Progenitor cell of endocrine pancreas (in vitro differentiated cells): ENCODE data around the gene APBA3. TPM values are rescaled to one million over a fixed set of nuclear protein-coding genes. Genes with fewer than 3 reads are reported as not detected.
A peak's percentile ranks its signal among the peaks of the same experiment; 100 is the strongest.

Source experiments
- DNase-seq: peaks from one replicate; pipeline ENCODE4 v3.0.0; 2021; ENCODE audit warnings: low spot score; ENCODE audit not compliant: unreplicated experiment
- H3K27ac Mint-ChIP-seq: 2 replicates; pipeline ENCODE4 v1.8.0; 2021; ENCODE audit warnings: mild to moderate bottlenecking, moderate library complexity, mixed read lengths
- H3K27me3 Mint-ChIP-seq: 2 replicates; pipeline ENCODE4 v1.8.0; 2021; ENCODE audit warnings: mixed read lengths
- H3K36me3 Mint-ChIP-seq: 2 replicates; pipeline ENCODE4 v1.8.0; 2022; ENCODE audit warnings: mixed read lengths; ENCODE audit not compliant: insufficient read depth
- H3K4me1 Mint-ChIP-seq: 2 replicates; pipeline ENCODE4 v1.8.0; 2021; ENCODE audit warnings: low read depth, mixed read lengths
- H3K4me3 Mint-ChIP-seq: 2 replicates; pipeline ENCODE4 v1.8.0; 2021; ENCODE audit warnings: low read depth, mild to moderate bottlenecking, moderate library complexity, mixed read lengths
- H3K9me3 Mint-ChIP-seq: 2 replicates; pipeline ENCODE4 v1.8.0; 2021; ENCODE audit warnings: low read depth, mixed read lengths
- total RNA-seq: library from RNA; stranded (reverse); gene quantifications from 2 replicates; pipeline ENCODE4 v1.2.1, GENCODE V29; 2021
- TF ChIP-seq, protein P1 (sequence below): fragments of 200-600 bp; sonication (generic); IDR thresholded peaks from one replicate; pipeline ENCODE4 v1.5.0; 2021; ENCODE audit warnings: antibody characterized with exemption, mild to moderate bottlenecking; ENCODE audit not compliant: unreplicated experiment

APBA3 gene
- total RNA-seq, 1 donor from 2014 or later, result 31.4 TPM

DNA sequence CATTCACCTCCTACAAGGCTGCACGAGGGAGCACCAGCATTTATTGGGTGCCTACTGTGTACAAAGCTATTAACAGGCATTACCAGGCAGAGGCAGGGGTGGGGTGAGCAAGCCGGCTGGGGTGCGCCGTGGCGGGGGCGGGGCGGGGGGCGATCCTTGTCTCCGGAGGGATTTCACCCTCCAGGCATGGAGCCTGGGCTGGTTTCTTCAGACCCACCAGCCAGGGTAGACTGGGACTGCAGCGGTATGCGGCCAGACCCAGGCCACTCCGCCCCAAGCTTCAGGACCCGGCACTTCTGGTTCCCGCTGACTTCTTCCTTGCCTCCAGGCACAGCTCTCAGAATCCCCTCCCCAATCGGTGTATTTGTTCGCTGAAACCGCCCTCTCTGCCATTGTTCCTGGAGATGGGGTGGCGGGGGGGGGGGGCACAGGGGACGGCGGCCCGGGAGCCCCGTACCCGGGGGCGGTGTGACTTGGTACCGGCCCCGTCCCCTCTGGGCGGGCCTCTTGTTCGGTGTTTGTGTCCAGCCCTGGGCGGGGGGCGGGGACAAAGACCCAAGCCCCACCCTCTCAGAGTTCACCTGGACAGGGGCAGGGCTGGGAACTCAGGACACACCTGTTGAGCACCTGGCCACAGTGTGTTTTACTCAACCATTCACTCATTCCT is 38.9 kb downstream of the APBA3 start:
- H3K27me3 Mint-ChIP-seq, result no peaks in the 10 kb centered on the region
- peak overlapping the region; percentile 86 for H3K27ac Mint-ChIP-seq
- no peaks in the 10 kb centered on the region for H3K9me3 Mint-ChIP-seq
- peak; percentile 64 for DNase-seq
- TF ChIP-seq, protein P1, sequence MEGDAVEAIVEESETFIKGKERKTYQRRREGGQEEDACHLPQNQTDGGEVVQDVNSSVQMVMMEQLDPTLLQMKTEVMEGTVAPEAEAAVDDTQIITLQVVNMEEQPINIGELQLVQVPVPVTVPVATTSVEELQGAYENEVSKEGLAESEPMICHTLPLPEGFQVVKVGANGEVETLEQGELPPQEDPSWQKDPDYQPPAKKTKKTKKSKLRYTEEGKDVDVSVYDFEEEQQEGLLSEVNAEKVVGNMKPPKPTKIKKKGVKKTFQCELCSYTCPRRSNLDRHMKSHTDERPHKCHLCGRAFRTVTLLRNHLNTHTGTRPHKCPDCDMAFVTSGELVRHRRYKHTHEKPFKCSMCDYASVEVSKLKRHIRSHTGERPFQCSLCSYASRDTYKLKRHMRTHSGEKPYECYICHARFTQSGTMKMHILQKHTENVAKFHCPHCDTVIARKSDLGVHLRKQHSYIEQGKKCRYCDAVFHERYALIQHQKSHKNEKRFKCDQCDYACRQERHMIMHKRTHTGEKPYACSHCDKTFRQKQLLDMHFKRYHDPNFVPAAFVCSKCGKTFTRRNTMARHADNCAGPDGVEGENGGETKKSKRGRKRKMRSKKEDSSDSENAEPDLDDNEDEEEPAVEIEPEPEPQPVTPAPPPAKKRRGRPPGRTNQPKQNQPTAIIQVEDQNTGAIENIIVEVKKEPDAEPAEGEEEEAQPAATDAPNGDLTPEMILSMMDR, result no peak
- H3K36me3 Mint-ChIP-seq, result no peaks in the 10 kb centered on the region
- H3K4me3 Mint-ChIP-seq, result peak overlapping the region; percentile 80
- H3K4me1 Mint-ChIP-seq, result peaks cover 7% of the 10 kb centered on the region

DNA sequence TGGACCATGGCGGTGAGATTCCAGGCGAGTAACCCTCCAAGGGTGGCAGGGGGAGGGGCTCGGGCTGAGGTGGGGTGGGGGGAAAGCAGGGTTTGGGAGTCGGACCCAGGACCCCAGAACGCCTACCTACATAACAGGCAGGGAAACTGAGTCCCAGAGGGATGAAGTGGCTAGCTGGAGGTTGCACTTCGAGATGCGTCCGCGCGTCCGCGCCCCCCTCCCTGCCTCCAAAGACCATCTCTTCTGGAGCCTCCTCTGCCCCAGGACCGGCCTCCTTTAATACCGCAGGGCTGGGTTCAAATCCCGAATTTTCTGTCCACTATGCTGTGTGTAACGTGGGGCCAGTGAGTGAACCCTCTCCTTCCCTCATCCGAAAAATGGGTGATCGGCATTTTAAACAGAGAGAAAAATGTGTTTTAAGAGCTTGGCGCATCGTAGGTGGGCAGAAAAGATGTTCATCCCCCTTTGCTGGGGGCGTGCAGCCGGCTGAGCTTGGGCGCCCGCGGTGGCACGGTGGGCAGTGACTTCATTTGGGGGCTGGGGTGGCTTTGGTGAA is 39.5 kb downstream of the APBA3 start:
- Mint-ChIP-seq H3K9me3 (no peaks in the 10 kb centered on the region), H3K27me3 (no peaks in the 10 kb centered on the region), H3K4me1 (peaks cover 7% of the 10 kb centered on the region), H3K4me3 (peak overlapping the region; percentile 80), H3K36me3 (no peaks in the 10 kb centered on the region), H3K27ac (peak overlapping the region; percentile 86)
- TF ChIP-seq, protein P1, result no peak
- no peak for DNase-seq

DNA sequence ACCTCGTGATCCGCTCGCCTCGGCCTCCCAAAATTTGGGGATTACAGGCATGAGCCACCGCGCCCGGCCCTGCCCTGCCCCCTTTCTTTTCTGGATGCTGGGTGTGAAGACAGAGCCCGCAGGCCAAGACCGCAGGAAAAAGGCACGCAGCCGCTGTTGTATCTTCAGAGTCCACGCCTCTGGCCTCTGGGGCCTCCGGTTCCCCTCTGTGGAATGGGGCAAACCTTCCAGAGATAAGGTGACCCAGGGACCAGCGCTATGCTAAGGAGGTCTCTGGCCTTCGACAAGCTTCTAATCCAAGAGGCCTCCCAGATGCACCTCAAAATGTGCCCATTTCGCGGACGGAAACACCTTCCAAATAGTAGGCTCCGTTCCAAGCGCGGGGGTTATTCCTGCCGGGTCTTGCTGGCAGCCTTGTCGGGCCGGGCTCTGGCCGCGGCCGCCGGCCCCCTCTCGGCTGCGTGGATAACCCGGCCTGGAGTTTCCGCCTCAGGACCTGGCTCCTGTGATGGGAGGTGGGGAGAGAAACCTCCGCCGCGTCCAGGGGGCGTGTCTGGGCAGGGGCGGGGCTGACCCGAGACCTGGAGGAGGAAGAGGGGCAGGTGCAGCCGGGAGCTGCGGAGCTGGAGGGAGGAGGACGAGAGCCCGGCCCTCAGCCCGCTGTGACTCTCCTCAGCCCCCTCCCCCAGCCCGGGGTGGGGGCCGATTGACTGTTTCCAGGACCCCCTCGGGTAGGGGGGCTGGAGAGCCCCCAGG is 40.2 kb downstream of the APBA3 start:
- H3K9me3 Mint-ChIP-seq, result no peaks in the 10 kb centered on the region
- H3K27me3 Mint-ChIP-seq, result no peaks in the 10 kb centered on the region
- TF ChIP-seq, protein P1, result no peak
- no peak overlapping the region for H3K27ac Mint-ChIP-seq
- peaks cover 7% of the 10 kb centered on the region for H3K4me1 Mint-ChIP-seq
- DNase-seq, result peak; percentile 97
- H3K36me3 Mint-ChIP-seq, result no peaks in the 10 kb centered on the region
- H3K4me3 Mint-ChIP-seq, result peak overlapping the region; percentile 80

DNA sequence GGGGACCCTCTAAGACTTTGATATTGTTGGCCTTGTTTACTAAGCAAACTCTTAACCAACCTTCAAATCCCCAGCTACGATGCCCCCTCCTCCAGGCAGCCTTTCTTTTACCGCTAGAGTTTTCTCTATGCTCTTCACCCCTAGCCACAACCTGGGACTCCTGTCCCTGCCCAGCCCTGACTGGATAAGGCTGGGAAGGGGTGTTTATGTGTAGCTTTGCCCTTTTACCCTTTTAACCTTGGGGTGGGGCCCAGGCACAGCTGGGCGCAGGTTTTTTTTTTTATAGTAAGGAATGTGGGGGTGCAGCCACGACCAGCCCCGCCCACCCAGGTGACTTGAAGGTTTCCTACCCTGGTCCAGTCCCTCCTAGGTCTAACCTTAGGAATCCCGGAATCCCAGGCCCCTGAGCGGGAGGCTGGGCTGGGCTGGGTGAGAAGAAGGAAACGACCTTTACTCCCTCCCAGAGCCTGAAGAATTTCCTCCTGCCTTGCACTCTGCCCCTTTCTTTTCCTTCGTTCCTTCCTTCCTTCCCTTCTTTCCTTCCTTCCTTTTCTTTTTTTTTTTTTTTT is 41.1 kb downstream of the APBA3 start:
- H3K27me3 Mint-ChIP-seq, result no peaks in the 10 kb centered on the region
- peaks cover 7% of the 10 kb centered on the region for H3K4me1 Mint-ChIP-seq
- no peak overlapping the region for H3K27ac Mint-ChIP-seq
- TF ChIP-seq, protein P1, result no peak
- no peaks in the 10 kb centered on the region for H3K9me3 Mint-ChIP-seq
- DNase-seq, result no peak
- no peak overlapping the region for H3K4me3 Mint-ChIP-seq
- no peaks in the 10 kb centered on the region for H3K36me3 Mint-ChIP-seq

DNA sequence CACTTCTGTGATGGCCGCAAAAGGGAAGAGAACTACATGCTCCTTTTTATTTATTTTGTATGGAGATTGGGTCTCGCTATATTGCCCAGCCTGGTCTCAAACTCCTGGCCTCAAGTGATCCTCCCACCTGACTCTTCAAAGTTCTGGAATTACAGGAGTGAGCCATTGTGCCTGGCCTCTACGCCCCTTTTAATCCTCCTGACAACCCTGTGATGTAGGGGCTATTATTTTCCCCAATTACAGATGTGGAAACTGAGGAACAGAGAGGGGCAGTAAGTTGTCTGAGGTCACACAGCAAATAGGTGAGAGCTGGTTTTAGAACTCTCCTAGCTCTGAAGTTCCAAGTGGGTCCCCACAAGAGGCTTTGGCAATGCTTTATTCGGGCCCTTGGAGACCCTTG is 41.6 kb downstream of the APBA3 start:
- Mint-ChIP-seq H3K4me1 (peaks cover 7% of the 10 kb centered on the region), H3K36me3 (no peaks in the 10 kb centered on the region), H3K27me3 (no peaks in the 10 kb centered on the region), H3K4me3 (no peak overlapping the region), H3K27ac (no peak overlapping the region), H3K9me3 (no peaks in the 10 kb centered on the region)
- DNase-seq, result no peak
- TF ChIP-seq, protein P1, result no peak
